Thyroid gland (tissue), 4 donors: ENCODE measurements around the gene GDF11.

Experiments used
- POLR2A ChIP-seq, 2 donors: fragments of 450-650 bp; IDR thresholded peaks; one replicate each; pipeline ENCODE4 v1.6.1; 2017; ENCODE audit warnings: antibody characterized with exemption in 2 of 2, mild to moderate bottlenecking in 2 of 2, moderate library complexity in 1 of 2
- TF ChIP-seq, protein P1 (sequence below), 6 experiments: fragments of 200-600 bp in 3 of 6; fragments of 450-650 bp in 3 of 6; sonication (generic) in 3 of 6; IDR thresholded peaks; one replicate each; pipeline ENCODE4 v1.5.1; 2016 to 2019; ENCODE audit warnings: antibody characterized with exemption in 6 of 6, mild to moderate bottlenecking in 2 of 6, inconsistent platforms in 1 of 6, moderate library complexity in 1 of 6

DNA sequence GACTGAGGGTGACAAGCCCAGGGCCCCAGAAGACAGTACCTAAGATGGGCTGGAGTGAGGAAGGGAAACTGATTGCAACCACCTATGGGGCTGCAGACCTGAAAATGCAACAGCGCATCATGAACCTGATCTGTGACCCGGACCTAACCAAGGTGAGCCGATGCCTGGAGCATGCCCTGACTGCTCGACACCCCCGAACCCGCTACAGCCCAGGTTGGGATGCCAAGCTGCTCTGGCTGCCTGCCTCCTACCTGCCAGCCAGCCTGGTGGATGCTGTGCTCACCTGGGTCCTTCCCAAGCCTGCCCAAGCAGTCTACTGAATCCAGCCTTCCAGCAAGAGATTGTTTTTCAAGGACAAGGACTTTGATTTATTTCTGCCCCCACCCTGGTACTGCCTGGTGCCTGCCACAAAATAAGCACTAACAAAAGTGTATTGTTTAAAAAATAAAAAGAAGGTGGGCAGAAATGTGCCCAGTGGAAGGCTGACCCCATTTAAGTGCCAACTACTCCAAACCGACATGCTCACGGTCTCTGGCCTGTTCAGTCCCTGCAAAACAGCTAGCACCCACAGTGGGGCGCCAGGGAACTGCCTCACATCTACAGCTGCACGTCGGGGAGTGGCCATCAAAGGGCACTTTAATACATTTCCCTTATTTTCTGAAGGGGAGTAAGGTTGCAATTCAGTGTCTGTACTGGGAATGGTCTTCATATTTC is 18.5 kb upstream of the GDF11 start:
- TF ChIP-seq POLR2A (IDR thresholded peaks at IDR 0.05) = no peak
- TF ChIP-seq, protein P1, sequence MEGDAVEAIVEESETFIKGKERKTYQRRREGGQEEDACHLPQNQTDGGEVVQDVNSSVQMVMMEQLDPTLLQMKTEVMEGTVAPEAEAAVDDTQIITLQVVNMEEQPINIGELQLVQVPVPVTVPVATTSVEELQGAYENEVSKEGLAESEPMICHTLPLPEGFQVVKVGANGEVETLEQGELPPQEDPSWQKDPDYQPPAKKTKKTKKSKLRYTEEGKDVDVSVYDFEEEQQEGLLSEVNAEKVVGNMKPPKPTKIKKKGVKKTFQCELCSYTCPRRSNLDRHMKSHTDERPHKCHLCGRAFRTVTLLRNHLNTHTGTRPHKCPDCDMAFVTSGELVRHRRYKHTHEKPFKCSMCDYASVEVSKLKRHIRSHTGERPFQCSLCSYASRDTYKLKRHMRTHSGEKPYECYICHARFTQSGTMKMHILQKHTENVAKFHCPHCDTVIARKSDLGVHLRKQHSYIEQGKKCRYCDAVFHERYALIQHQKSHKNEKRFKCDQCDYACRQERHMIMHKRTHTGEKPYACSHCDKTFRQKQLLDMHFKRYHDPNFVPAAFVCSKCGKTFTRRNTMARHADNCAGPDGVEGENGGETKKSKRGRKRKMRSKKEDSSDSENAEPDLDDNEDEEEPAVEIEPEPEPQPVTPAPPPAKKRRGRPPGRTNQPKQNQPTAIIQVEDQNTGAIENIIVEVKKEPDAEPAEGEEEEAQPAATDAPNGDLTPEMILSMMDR (IDR thresholded peaks at IDR 0.05) = peak in 5 of 6 experiments; percentile 24 to 55 (median 38)
